ENCODE measurements around the gene ARL8A. TPM values are rescaled to one million over a fixed set of nuclear protein-coding genes. Genes with fewer than 3 reads are reported as not detected.

ARL8A gene
- total and polyA plus RNA-seq, 10 donors = 16.2 to 104 (median 47.6) TPM

- H3K9me3 ChIP-seq = no peaks in the 10 kb centered on the region
- peaks cover 10 to 55% (median 49%) of the 10 kb centered on the region in 6 donors for H3K4me1 ChIP-seq
- H3K4me3 ChIP-seq = no peak overlapping the region
- peak overlapping the region in 3 of 8 donors; percentile 30 to 57 (median 40) for H3K27ac ChIP-seq
- intact Hi-C loops (cut with DNase I; ENCODE audit: low total_unique reads) = no loop called here
- DNase-seq = no peak
- H3K27me3 ChIP-seq (replicated peaks in 1 of 7) = no peaks in the 10 kb centered on the region
- H3K36me3 ChIP-seq = peaks cover 0 to 89% (median 56%) of the 10 kb centered on the region in 6 donors
- WGBS, 5 donors = 82 to 95% (median 90%) methylated on average over 8 to 10 of the region's 10 CpGs
- TF ChIP-seq CTCF (IDR thresholded peaks at IDR 0.05 in 8 of 11, conservative IDR thresholded peaks at IDR 0.05 in 3 of 11) = no peak
- TF ChIP-seq POLR2A (IDR thresholded peaks at IDR 0.05) = no peak
- TF ChIP-seq POLR2AphosphoS5 (IDR thresholded peaks at IDR 0.05) = no peak
These were observed 9.7 kb upstream of the ARL8A start for GRCh38 chr1:202154148-202154765.

GRCh38 chr1:202153284-202153683, 8.7 kb upstream of the ARL8A start:
- TF ChIP-seq POLR2AphosphoS5 (IDR thresholded peaks at IDR 0.05) = no peak
- TF ChIP-seq POLR2A (IDR thresholded peaks at IDR 0.05) = no peak
- no peak for TF ChIP-seq CTCF (IDR thresholded peaks at IDR 0.05 in 8 of 11, conservative IDR thresholded peaks at IDR 0.05 in 3 of 11)
- no peaks in the 10 kb centered on the region for H3K9me3 ChIP-seq
- no peak overlapping the region for H3K27ac ChIP-seq
- H3K27me3 ChIP-seq (replicated peaks in 1 of 7) = no peaks in the 10 kb centered on the region
- DNase-seq = no peak
- H3K4me1 ChIP-seq = peaks cover 5 to 49% (median 40%) of the 10 kb centered on the region in 6 donors
- H3K4me3 ChIP-seq = no peak overlapping the region
- 94 to 97% (median 94%) methylated on average over 4 of the region's 4 CpGs for WGBS, 5 donors
- intact Hi-C loops (cut with DNase I; ENCODE audit: low total_unique reads) = no loop called here
- H3K36me3 ChIP-seq = peaks cover 0 to 99% (median 57%) of the 10 kb centered on the region in 6 donors

- no peak overlapping the region for H3K27ac ChIP-seq
- H3K9me3 ChIP-seq = no peaks in the 10 kb centered on the region
- peaks cover 5 to 44% (median 33%) of the 10 kb centered on the region in 6 donors for H3K4me1 ChIP-seq
- no peaks in the 10 kb centered on the region for H3K27me3 ChIP-seq (replicated peaks in 1 of 7)
- WGBS, 5 donors = 89 to 96% (median 94%) methylated on average over 10 of the region's 10 CpGs
- TF ChIP-seq POLR2AphosphoS5 (IDR thresholded peaks at IDR 0.05) (no peak), POLR2A (IDR thresholded peaks at IDR 0.05) (no peak), CTCF (IDR thresholded peaks at IDR 0.05 in 8 of 11, conservative IDR thresholded peaks at IDR 0.05 in 3 of 11) (no peak)
- no peak overlapping the region for H3K4me3 ChIP-seq
- H3K36me3 ChIP-seq = peaks cover 0 to 100% (median 59%) of the 10 kb centered on the region in 6 donors
- intact Hi-C loops (cut with DNase I; ENCODE audit: low total_unique reads) = no loop called here
- DNase-seq = no peak
These were observed 7.9 kb upstream of the ARL8A start for GRCh38 chr1:202152399-202152798.

- TF ChIP-seq POLR2AphosphoS5 (IDR thresholded peaks at IDR 0.05) = no peak
- DNase-seq = no peak
- H3K36me3 ChIP-seq = peaks cover 0 to 96% (median 52%) of the 10 kb centered on the region in 6 donors
- 86 to 95% (median 93%) methylated on average over 2 of the region's 2 CpGs for WGBS, 5 donors
- H3K9me3 ChIP-seq = no peaks in the 10 kb centered on the region
- H3K4me1 ChIP-seq = peaks cover 5 to 41% (median 21%) of the 10 kb centered on the region in 6 donors
- H3K27me3 ChIP-seq (replicated peaks in 1 of 7) = no peaks in the 10 kb centered on the region
- H3K4me3 ChIP-seq = no peak overlapping the region
- H3K27ac ChIP-seq = no peak overlapping the region
- intact Hi-C loops (cut with DNase I; ENCODE audit: low total_unique reads) = no loop called here
These were observed 6.5 kb upstream of the ARL8A start for GRCh38 chr1:202151045-202151444.
